Left lung (tissue), 10 donors: ENCODE data around the gene NLRC3. TPM values are rescaled to one million over a fixed set of nuclear protein-coding genes. Genes with fewer than 3 reads are reported as not detected.
"Not testable (repeated sequence)": the region's sequence is repeated elsewhere in the genome, so short reads cannot be mapped to it uniquely, and the experiment has no call there.

Experiments
- ATAC-seq: fragments of 200-7000 bp; cut with Tn5 transposase; one replicate; pipeline ENCODE4 v1.9.1; 2020; ENCODE audit warnings: moderate library complexity
- DNase-seq, 4 donors: peaks; one replicate each; pipeline ENCODE4 v3.0.0-alpha.2; 2013 to 2020
- H3K27ac ChIP-seq, 2 donors: fragments of 200-600 bp; sonication (generic) in 1 of 2; one replicate each; pipeline versions ENCODE4 v1.5.0 to v1.8.0; 2020 to 2021
- H3K27me3 ChIP-seq, 2 donors: fragments of 200-600 bp; sonication (generic) in 1 of 2; one replicate each; pipeline versions ENCODE4 v1.5.0 to v1.8.0; 2020 to 2021
- H3K36me3 ChIP-seq, 2 donors: fragments of 200-600 bp; sonication (generic) in 1 of 2; one replicate each; pipeline versions ENCODE4 v1.5.0 to v1.8.0; 2020 to 2021
- H3K4me1 ChIP-seq, 2 donors: fragments of 200-600 bp; one replicate each; pipeline ENCODE4 v1.8.0; 2021
- H3K4me3 ChIP-seq, 2 donors: fragments of 200-600 bp; sonication (generic) in 1 of 2; one replicate each; pipeline versions ENCODE4 v1.5.0 to v1.8.0; 2020 to 2021; ENCODE audit warnings: mild to moderate bottlenecking in 1 of 2
- H3K9me3 ChIP-seq, 2 donors: fragments of 200-600 bp; sonication (generic) in 1 of 2; one replicate each; pipeline versions ENCODE4 v1.5.0 to v1.8.0; 2020 to 2021
- intact Hi-C, 2 donors: fragments of 100-400 bp; cut with DNase I; formaldehyde crosslinking; loops; one replicate each; pipeline versions ENCODE4 v1.11.2 to v1.14.2; 2022
- polyA plus RNA-seq, 6 donors: library from polyadenylated mRNA; unstranded; fragments of 120-200 nt; gene quantifications; one replicate each; pipeline ENCODE4 v1.2.1, GENCODE V29; 2013; ENCODE audit not compliant: insufficient read length in 6 of 6
- total RNA-seq, 2 donors: library from RNA; stranded (reverse); fragmentation: NEBNext Ultra II Directional; extraction: Animal tissue kit (Norgen Biotek cat#: 25700); gene quantifications; one replicate each; pipeline ENCODE4 v1.2.1, GENCODE V29; 2021
- TF ChIP-seq, protein P1 (sequence below), 2 donors: fragments of 200-600 bp; sonication (generic) in 1 of 2; IDR thresholded peaks; one replicate each; pipeline versions ENCODE4 v1.5.0 to v1.8.0; 2021; ENCODE audit warnings: antibody characterized with exemption in 2 of 2
- donor health status: DM: no; HTN: yes; CAD: no.
- donor health status: DM: no; HTN: no; CAD: no.

The NLRC3 gene
- total and polyA plus RNA-seq, 8 donors: 1.9 to 4.5 (median 3.4) TPM

DNA sequence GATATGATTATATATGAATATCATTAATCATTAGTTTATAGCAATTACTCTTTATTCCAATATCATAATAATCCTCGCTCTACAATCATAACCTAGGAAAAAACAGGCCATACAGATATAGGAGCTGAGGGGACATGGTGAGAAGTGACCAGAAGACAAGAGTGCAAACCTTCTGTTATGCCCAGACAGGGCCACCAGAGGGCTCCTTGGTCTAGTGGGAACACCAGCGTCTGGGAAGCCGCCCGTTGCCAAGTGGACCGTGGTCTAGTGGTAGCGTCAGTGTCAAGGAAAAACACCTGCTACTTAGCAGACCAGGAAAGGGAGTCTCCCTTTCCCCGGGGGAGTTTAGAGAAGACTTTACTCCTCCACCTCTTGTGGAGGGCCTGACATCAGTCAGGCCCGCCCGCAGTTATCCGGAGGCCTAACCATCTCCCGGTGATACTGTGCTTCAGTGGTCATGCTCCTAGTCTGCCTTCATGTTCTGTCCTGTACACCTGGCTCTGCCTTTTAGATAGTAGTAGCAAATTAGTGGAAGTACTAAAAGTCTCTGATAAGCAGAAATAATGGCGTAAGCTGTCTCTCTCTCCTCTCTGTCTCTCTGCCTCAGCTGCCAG is 49.9 kb downstream of the NLRC3 start:
- ATAC-seq, H3K4me1 ChIP-seq, H3K9me3 ChIP-seq, H3K27ac ChIP-seq, H3K4me3 ChIP-seq, intact Hi-C loops, H3K27me3 ChIP-seq: not testable (repeated sequence)
- TF ChIP-seq, protein P1, sequence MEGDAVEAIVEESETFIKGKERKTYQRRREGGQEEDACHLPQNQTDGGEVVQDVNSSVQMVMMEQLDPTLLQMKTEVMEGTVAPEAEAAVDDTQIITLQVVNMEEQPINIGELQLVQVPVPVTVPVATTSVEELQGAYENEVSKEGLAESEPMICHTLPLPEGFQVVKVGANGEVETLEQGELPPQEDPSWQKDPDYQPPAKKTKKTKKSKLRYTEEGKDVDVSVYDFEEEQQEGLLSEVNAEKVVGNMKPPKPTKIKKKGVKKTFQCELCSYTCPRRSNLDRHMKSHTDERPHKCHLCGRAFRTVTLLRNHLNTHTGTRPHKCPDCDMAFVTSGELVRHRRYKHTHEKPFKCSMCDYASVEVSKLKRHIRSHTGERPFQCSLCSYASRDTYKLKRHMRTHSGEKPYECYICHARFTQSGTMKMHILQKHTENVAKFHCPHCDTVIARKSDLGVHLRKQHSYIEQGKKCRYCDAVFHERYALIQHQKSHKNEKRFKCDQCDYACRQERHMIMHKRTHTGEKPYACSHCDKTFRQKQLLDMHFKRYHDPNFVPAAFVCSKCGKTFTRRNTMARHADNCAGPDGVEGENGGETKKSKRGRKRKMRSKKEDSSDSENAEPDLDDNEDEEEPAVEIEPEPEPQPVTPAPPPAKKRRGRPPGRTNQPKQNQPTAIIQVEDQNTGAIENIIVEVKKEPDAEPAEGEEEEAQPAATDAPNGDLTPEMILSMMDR (IDR thresholded peaks at IDR 0.05): peak; percentile 57 to 73
- peaks cover 0 to 51% of the 10 kb centered on the region in 2 donors for H3K36me3 ChIP-seq
- DNase-seq: peak in 3 of 4 donors; percentile 13 to 86 (median 78)

DNA sequence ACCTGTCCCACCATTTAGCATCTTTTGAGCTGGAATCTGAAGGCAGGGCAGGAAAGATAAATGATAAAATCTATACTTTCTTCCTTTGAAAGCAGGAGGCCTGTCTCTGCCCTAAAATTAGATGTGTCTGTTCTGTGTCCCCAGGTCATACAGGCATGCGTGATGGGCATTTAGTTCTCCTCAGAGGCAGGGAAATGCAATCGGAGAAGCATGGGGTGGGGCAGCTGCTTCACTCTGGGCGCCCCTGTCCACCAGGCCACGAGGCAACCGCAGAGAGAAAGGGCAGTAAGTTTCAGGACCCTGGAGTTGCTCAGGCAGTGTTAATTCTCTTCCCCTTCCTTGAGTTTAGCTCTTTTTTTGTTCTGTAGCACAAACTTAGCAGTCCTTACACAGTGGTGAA is 51.3 kb downstream of the NLRC3 start:
- ATAC-seq: no peak
- H3K4me3 ChIP-seq: no peak overlapping the region

DNA sequence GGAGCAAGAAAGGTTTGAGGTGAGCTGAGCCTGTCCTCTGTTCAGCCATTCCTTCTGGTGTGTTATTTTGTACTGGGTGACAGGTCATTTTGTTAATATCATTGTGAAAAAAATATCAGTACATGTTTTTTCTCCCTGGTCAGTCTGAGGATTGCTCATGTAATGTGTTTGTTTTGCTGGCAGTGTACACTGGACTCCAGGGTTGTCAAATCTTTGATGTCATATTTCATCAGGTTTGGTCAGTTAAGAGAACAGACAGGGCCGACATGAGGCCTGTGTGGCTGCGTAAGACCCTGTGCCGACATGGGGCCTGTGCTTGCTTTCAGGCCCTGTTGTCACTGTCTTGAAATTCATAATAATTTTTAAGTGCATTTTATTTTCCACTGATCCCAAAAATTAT is 53.9 kb downstream of the NLRC3 start:
- TF ChIP-seq, protein P1 (IDR thresholded peaks at IDR 0.05): no peak
- no peaks in the 10 kb centered on the region for H3K27me3 ChIP-seq
- H3K4me1 ChIP-seq: no peaks in the 10 kb centered on the region
- H3K9me3 ChIP-seq: no peaks in the 10 kb centered on the region
- H3K27ac ChIP-seq: no peak overlapping the region
- no peak for DNase-seq
- H3K36me3 ChIP-seq: peaks cover 0 to 68% of the 10 kb centered on the region in 2 donors
- intact Hi-C loops: no loop called here
- ATAC-seq: no peak
- H3K4me3 ChIP-seq: no peak overlapping the region

More for the DNA sequence above, 51.3 kb downstream of the NLRC3 start:
- Histone ChIP-seq H3K9me3 (no peaks in the 10 kb centered on the region), H3K4me1 (no peaks in the 10 kb centered on the region), H3K27me3 (no peaks in the 10 kb centered on the region), H3K36me3 (peaks cover 0 to 53% of the 10 kb centered on the region in 2 donors), H3K27ac (no peak overlapping the region)
- intact Hi-C loops: no loop called here
- no peak for DNase-seq
- TF ChIP-seq, protein P1 (IDR thresholded peaks at IDR 0.05): no peak

DNA sequence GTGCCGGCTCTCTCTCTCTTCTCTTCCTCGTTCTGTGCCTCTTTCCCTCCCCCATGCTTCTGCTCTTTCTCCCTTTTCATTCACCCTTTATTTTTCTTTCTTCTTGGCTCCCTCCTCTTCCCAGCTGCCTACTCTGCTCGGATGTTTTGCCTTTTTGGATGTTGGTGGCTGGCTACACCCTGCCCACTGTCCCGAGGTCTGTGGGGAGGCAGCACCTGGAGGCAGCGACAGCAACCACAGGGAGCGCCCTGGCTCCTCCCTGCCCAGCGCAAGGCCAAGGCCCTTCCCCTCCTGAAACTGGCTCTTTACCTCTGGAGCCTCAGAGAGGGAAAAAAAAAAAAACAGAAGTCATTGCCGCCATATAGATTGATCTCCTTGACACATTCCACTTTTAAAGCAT is 56.4 kb downstream of the NLRC3 start:
- Histone ChIP-seq H3K4me3 (no peak overlapping the region), H3K4me1 (no peaks in the 10 kb centered on the region), H3K9me3 (no peaks in the 10 kb centered on the region), H3K27ac (no peak overlapping the region), H3K27me3 (no peaks in the 10 kb centered on the region), H3K36me3 (peaks cover 0 to 84% of the 10 kb centered on the region in 2 donors)
- TF ChIP-seq, protein P1 (IDR thresholded peaks at IDR 0.05): no peak
- intact Hi-C loops: no loop called here
- ATAC-seq (no peak), DNase-seq (no peak)

DNA sequence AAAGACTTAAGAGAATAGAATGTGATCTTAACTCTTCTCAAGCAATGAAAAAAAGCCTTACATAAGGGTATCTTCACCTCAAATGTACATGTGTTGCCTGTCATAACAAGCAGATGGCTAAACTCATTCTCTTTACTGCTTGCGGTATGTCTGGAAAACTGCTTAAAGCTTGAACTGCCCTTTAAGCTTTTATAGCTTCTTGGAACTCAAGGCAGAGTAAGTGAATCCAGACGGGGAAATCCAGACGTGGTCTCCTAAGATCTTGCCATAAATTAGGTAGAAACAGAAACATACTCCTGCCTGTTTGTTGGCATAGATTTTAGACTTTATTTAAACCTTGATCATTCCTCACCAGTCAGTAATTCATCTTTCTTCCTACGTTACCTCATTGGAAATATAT is 56.8 kb downstream of the NLRC3 start:
- no peaks in the 10 kb centered on the region for H3K9me3 ChIP-seq
- no peak overlapping the region for H3K4me3 ChIP-seq
- no peaks in the 10 kb centered on the region for H3K27me3 ChIP-seq
- ATAC-seq: no peak
- TF ChIP-seq, protein P1 (IDR thresholded peaks at IDR 0.05): no peak
- H3K4me1 ChIP-seq: no peaks in the 10 kb centered on the region
- no peak overlapping the region for H3K27ac ChIP-seq
- H3K36me3 ChIP-seq: peaks cover 0 to 81% of the 10 kb centered on the region in 2 donors
- DNase-seq: no peak
- intact Hi-C loops: no loop called here
